Stimulated activated naive B cell treated with anti-CD40 and anti-IgM and Interleukin-4, amounts not matched to agents 10 μg/mL and 1 μg/mL and 100 μg/mL, for 72 hours (primary cell): Measurements from ENCODE around the gene ANKRD60.

Source experiments
- ATAC-seq, 2 donors: fragments of 150-1000 bp; cut with Tn5 transposase; replicated peaks; 2 replicates each; pipeline ENCODE4 v1.10.0; 2021; ENCODE audit warnings: moderate library complexity in 1 of 2
- DNase-seq: peaks from one replicate; pipeline ENCODE4 v3.0.0; 2021
- H3K27ac Mint-ChIP-seq: one replicate; pipeline ENCODE4 v1.8.0; 2022; ENCODE audit warnings: mild to moderate bottlenecking, mixed read lengths
- H3K27me3 Mint-ChIP-seq, 2 donors: one replicate each; pipeline ENCODE4 v1.8.0; 2022; ENCODE audit warnings: mixed read lengths in 2 of 2
- H3K36me3 Mint-ChIP-seq, 2 donors: one replicate each; pipeline ENCODE4 v1.8.0; 2022; ENCODE audit warnings: mixed read lengths in 2 of 2, mild to moderate bottlenecking in 1 of 2
- H3K4me1 Mint-ChIP-seq, 2 donors: one replicate each; pipeline ENCODE4 v1.8.0; 2022; ENCODE audit warnings: mixed read lengths in 2 of 2, mild to moderate bottlenecking in 1 of 2
- H3K4me3 Mint-ChIP-seq, 2 donors: one replicate each; pipeline ENCODE4 v1.8.0; 2022; ENCODE audit warnings: mild to moderate bottlenecking in 2 of 2, mixed read lengths in 2 of 2, moderate library complexity in 1 of 2
- H3K9me3 Mint-ChIP-seq, 2 donors: one replicate each; pipeline ENCODE4 v1.8.0; 2022; ENCODE audit warnings: mixed read lengths in 2 of 2, mild to moderate bottlenecking in 1 of 2

ANKRD60 gene

GRCh38 chr20:58202044-58202443 lies 26.4 kb downstream of the ANKRD60 start:
- peaks cover 0 to 5% of the 10 kb centered on the region in 2 donors for H3K9me3 Mint-ChIP-seq
- no peaks in the 10 kb centered on the region for H3K36me3 Mint-ChIP-seq
- DNase-seq: no peak
- no peak overlapping the region for H3K4me3 Mint-ChIP-seq
- no peak for ATAC-seq
- peaks cover 13 to 15% of the 10 kb centered on the region in 2 donors for H3K27me3 Mint-ChIP-seq
- H3K4me1 Mint-ChIP-seq: no peaks in the 10 kb centered on the region
- no peak overlapping the region for H3K27ac Mint-ChIP-seq

DNA sequence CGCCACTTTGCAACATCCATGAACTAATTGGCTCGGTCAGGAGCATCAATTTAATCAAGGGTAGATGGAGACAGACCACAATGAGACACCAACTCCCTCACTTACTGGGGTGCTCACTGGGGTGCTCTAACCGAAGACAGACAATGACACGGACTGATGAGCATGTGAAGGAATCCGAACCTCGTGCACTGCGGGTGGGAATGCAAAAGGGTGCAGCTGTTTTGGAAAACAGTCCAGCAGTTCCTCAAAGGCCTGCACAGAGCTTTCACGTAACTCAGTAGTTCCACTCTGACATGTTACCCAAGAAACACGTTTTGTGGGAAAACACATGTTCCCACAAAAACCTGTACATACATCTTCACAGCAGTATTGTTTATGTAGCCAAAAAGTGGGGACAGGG lies 26.8 kb downstream of the ANKRD60 start:
- Mint-ChIP-seq H3K27me3 (peaks cover 13 to 17% of the 10 kb centered on the region in 2 donors), H3K36me3 (no peaks in the 10 kb centered on the region), H3K4me1 (no peaks in the 10 kb centered on the region), H3K9me3 (peaks cover 2 to 8% of the 10 kb centered on the region in 2 donors), H3K27ac (no peak overlapping the region), H3K4me3 (no peak overlapping the region)
- DNase-seq (no peak), ATAC-seq (no peak)

GRCh38 chr20:58199469-58199868 lies 29.0 kb downstream of the ANKRD60 start:
- no peak for DNase-seq
- no peaks in the 10 kb centered on the region for H3K4me1 Mint-ChIP-seq
- no peaks in the 10 kb centered on the region for H3K36me3 Mint-ChIP-seq
- no peak overlapping the region for H3K4me3 Mint-ChIP-seq
- peaks cover 8 to 13% of the 10 kb centered on the region in 2 donors for H3K27me3 Mint-ChIP-seq
- no peak for ATAC-seq
- no peak overlapping the region for H3K27ac Mint-ChIP-seq
- H3K9me3 Mint-ChIP-seq: peaks cover 5 to 11% of the 10 kb centered on the region in 2 donors

DNA sequence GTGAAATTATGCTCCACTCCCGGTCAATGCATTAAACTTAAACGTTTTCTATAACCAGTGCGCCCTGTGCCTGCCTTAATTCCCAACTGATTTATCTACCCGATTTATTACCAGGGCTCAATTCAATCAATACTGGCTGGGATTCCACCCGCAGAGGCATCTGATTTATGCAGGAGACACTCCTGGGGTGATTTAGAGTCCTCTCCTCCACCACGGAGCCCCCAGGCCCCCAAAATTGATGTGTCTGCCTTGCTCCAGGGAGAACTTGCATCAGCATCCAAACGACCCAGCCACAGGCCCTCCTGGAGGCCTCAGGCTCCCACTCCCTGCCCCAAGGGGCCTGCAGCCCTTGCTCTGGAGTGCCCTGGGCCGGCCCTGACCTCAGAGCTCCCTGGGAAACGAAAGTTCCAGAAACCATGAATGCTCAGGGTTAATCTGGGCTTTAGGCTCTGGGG lies 29.5 kb downstream of the ANKRD60 start:
- Mint-ChIP-seq H3K27ac (no peak overlapping the region), H3K4me1 (no peaks in the 10 kb centered on the region), H3K36me3 (no peaks in the 10 kb centered on the region), H3K27me3 (peaks cover 6 to 13% of the 10 kb centered on the region in 2 donors), H3K4me3 (no peak overlapping the region), H3K9me3 (peaks cover 5 to 10% of the 10 kb centered on the region in 2 donors)
- ATAC-seq: no peak
- no peak for DNase-seq

- Mint-ChIP-seq H3K9me3 (peaks cover 5 to 10% of the 10 kb centered on the region in 2 donors), H3K4me1 (no peaks in the 10 kb centered on the region), H3K27ac (no peak overlapping the region), H3K4me3 (no peak overlapping the region), H3K36me3 (no peaks in the 10 kb centered on the region), H3K27me3 (peaks cover 6 to 13% of the 10 kb centered on the region in 2 donors)
- ATAC-seq: no peak
- no peak for DNase-seq
Measured at GRCh38 chr20:58198384-58198783, 30.1 kb downstream of the ANKRD60 start.

DNA sequence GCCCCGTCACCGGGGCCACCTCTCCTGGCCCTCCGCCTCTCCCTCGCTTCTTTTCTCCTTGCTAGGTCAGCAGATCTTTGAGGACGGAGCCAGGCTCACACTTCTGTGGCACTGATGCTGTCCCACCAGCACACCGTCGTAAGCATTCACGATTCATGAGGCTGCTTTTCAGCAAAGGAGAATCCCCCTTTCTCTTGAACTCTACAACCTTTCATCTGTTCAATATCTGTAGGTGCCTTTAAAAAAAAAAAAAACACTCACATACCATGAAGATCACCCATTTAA lies 31.3 kb downstream of the ANKRD60 start:
- no peaks in the 10 kb centered on the region for H3K4me1 Mint-ChIP-seq
- no peaks in the 10 kb centered on the region for H3K36me3 Mint-ChIP-seq
- no peak overlapping the region for H3K27ac Mint-ChIP-seq
- no peak for ATAC-seq
- no peak overlapping the region for H3K4me3 Mint-ChIP-seq
- no peak for DNase-seq
- H3K27me3 Mint-ChIP-seq: peaks cover 14 to 21% of the 10 kb centered on the region in 2 donors
- H3K9me3 Mint-ChIP-seq: peaks cover 5 to 10% of the 10 kb centered on the region in 2 donors

- H3K4me3 Mint-ChIP-seq: no peak overlapping the region
- no peaks in the 10 kb centered on the region for H3K36me3 Mint-ChIP-seq
- peaks cover 19 to 24% of the 10 kb centered on the region in 2 donors for H3K27me3 Mint-ChIP-seq
- DNase-seq (no peak), ATAC-seq (no peak)
- H3K4me1 Mint-ChIP-seq: no peaks in the 10 kb centered on the region
- peak overlapping the region; percentile 20 for H3K27ac Mint-ChIP-seq
- peaks cover 5 to 10% of the 10 kb centered on the region in 2 donors for H3K9me3 Mint-ChIP-seq
Measured at GRCh38 chr20:58196402-58197184, 31.9 kb downstream of the ANKRD60 start.

GRCh38 chr20:58195047-58195446 lies 33.4 kb downstream of the ANKRD60 start:
- H3K27ac Mint-ChIP-seq: no peak overlapping the region
- H3K4me1 Mint-ChIP-seq: no peaks in the 10 kb centered on the region
- H3K9me3 Mint-ChIP-seq: peaks cover 5 to 10% of the 10 kb centered on the region in 2 donors
- H3K27me3 Mint-ChIP-seq: peaks cover 24 to 28% of the 10 kb centered on the region in 2 donors
- ATAC-seq: no peak
- H3K36me3 Mint-ChIP-seq: no peaks in the 10 kb centered on the region
- no peak overlapping the region for H3K4me3 Mint-ChIP-seq
- DNase-seq: no peak

GRCh38 chr20:58194175-58194791 lies 34.2 kb downstream of the ANKRD60 start:
- Mint-ChIP-seq H3K27ac (no peak overlapping the region), H3K27me3 (peaks cover 24 to 33% of the 10 kb centered on the region in 2 donors), H3K4me1 (no peaks in the 10 kb centered on the region), H3K9me3 (peaks cover 5 to 10% of the 10 kb centered on the region in 2 donors), H3K36me3 (no peaks in the 10 kb centered on the region), H3K4me3 (no peak overlapping the region)
- ATAC-seq: no peak
- DNase-seq: no peak

GRCh38 chr20:58192567-58192966 lies 35.9 kb downstream of the ANKRD60 start:
- H3K27ac Mint-ChIP-seq: no peak overlapping the region
- ATAC-seq (no peak), DNase-seq (no peak)
- H3K9me3 Mint-ChIP-seq: peaks cover 5 to 10% of the 10 kb centered on the region in 2 donors
- no peaks in the 10 kb centered on the region for H3K36me3 Mint-ChIP-seq
- no peaks in the 10 kb centered on the region for H3K4me1 Mint-ChIP-seq
- H3K27me3 Mint-ChIP-seq: peaks cover 24 to 32% of the 10 kb centered on the region in 2 donors
- no peak overlapping the region for H3K4me3 Mint-ChIP-seq

DNA sequence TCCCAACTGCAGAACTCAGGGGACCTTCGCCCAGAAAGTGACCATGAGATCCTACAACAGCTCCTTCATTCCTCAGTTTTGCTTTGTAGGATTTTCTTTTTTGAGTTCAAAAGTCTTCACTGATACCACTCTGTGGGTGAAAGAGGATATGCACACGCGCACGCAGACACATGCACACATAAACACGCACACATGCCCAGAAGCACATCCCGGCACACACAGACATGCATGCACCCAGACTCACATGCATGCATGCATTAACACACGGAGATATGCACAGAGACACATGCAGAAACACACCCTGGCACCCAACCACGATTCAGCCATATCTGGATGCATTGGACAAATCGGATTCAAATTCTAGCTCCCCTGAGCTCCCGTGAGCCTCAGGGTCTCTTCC lies 36.4 kb downstream of the ANKRD60 start:
- Mint-ChIP-seq H3K36me3 (no peaks in the 10 kb centered on the region), H3K27me3 (peaks cover 29 to 36% of the 10 kb centered on the region in 2 donors), H3K4me3 (no peak overlapping the region), H3K4me1 (no peaks in the 10 kb centered on the region), H3K9me3 (peaks cover 5 to 9% of the 10 kb centered on the region in 2 donors), H3K27ac (no peak overlapping the region)
- DNase-seq (no peak), ATAC-seq (no peak)

DNA sequence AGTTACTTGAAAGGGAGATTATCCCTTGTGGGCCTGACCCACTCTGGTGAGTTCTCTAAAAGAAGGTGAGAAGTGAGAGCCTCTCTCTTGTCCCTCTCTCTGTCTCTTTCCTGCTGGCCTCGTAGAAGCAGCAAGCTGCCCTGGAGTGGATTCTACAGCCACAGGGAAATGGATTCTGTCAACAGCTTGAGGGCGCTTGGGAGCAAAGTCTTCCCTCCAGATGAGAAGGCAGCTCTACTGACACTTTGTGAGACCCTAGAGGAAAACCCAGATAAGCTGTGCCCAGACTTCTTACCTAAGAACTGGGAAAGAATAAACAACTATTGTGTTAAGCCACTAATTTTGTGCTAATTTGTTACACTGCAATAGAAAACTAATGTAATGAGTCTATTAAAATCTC lies 39.9 kb downstream of the ANKRD60 start:
- peaks cover 0 to 3% of the 10 kb centered on the region in 2 donors for H3K9me3 Mint-ChIP-seq
- ATAC-seq (no peak), DNase-seq (no peak)
- no peaks in the 10 kb centered on the region for H3K4me1 Mint-ChIP-seq
- H3K27me3 Mint-ChIP-seq: peaks cover 51 to 57% of the 10 kb centered on the region in 2 donors
- no peak overlapping the region for H3K4me3 Mint-ChIP-seq
- H3K27ac Mint-ChIP-seq: no peak overlapping the region
- H3K36me3 Mint-ChIP-seq: peaks cover 0 to 5% of the 10 kb centered on the region in 2 donors

GRCh38 chr20:58184984-58185383 lies 43.5 kb downstream of the ANKRD60 start:
- Mint-ChIP-seq H3K27ac (no peak overlapping the region), H3K9me3 (peaks cover 0 to 3% of the 10 kb centered on the region in 2 donors)
- ATAC-seq: no peak

DNA sequence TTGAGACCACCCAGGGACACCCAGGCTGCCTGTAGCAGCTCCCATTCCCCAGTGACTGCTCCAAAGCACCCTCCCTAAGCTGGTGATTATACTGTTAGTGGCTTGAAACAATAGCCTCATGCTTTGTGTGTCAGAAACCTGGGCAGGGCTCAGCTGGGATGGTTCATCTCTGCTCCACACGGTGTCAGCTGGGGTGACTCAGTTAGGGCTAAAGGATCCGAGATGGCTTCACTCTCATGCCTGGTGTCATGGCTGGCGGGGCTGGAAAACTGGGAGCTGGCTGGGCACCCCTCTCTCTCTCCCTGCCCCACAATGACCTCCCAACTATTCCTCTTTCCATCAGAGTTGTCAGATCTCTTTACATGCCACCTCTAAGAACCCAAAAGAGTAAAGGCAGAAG lies 44.4 kb downstream of the ANKRD60 start:
- peaks cover 0 to 3% of the 10 kb centered on the region in 2 donors for H3K9me3 Mint-ChIP-seq
- H3K4me3 Mint-ChIP-seq: no peak overlapping the region
- no peak for DNase-seq
- peaks cover 3 to 10% of the 10 kb centered on the region in 2 donors for H3K4me1 Mint-ChIP-seq
- H3K27me3 Mint-ChIP-seq: peaks cover 53 to 63% of the 10 kb centered on the region in 2 donors
- H3K36me3 Mint-ChIP-seq: peaks cover 0 to 5% of the 10 kb centered on the region in 2 donors
- ATAC-seq: no peak
- H3K27ac Mint-ChIP-seq: no peak overlapping the region

More at GRCh38 chr20:58184984-58185383, 43.5 kb downstream of the ANKRD60 start:
- H3K27me3 Mint-ChIP-seq: peaks cover 51 to 55% of the 10 kb centered on the region in 2 donors
- H3K4me3 Mint-ChIP-seq: no peak overlapping the region
- DNase-seq: no peak
- H3K4me1 Mint-ChIP-seq: peaks cover 0 to 1% of the 10 kb centered on the region in 2 donors
- peaks cover 0 to 5% of the 10 kb centered on the region in 2 donors for H3K36me3 Mint-ChIP-seq
